Omental fat pad (tissue), 4 donors: ENCODE data around the gene ZSWIM4. TPM values are rescaled to one million over a fixed set of nuclear protein-coding genes. Genes with fewer than 3 reads are reported as not detected.

Experiments used
- ATAC-seq: fragments of 150-250 bp; one replicate; pipeline ENCODE4 v1.9.1; 2016; ENCODE audit warnings: mild to moderate bottlenecking, moderate library complexity; ENCODE audit not compliant: low FRiP score
- DNase-seq: peaks from one replicate; pipeline ENCODE4 v3.0.0-alpha.2; 2019; ENCODE audit warnings: low spot score
- total RNA-seq, 4 donors: library from RNA; depleted of rRNA; stranded (reverse); fragments of >200 nt; gene quantifications; one replicate each; pipeline ENCODE4 v1.1.0, GENCODE V29; 2016
- TF ChIP-seq, protein P1 (sequence below), 3 donors: fragments of 450-650 bp; IDR thresholded peaks; one replicate each; pipeline ENCODE4 v1.5.1; 2016 to 2017; ENCODE audit warnings: antibody characterized with exemption in 3 of 3, mild to moderate bottlenecking in 3 of 3, moderate library complexity in 2 of 3

ZSWIM4 gene
- total RNA-seq, 4 donors from 2014 or later = 3.8 to 5.2 (median 4.6) TPM

GRCh38 chr19:13838435-13839129 lies 43.3 kb downstream of the ZSWIM4 start:
- no peak for DNase-seq
- no peak for ATAC-seq
- TF ChIP-seq, protein P1, sequence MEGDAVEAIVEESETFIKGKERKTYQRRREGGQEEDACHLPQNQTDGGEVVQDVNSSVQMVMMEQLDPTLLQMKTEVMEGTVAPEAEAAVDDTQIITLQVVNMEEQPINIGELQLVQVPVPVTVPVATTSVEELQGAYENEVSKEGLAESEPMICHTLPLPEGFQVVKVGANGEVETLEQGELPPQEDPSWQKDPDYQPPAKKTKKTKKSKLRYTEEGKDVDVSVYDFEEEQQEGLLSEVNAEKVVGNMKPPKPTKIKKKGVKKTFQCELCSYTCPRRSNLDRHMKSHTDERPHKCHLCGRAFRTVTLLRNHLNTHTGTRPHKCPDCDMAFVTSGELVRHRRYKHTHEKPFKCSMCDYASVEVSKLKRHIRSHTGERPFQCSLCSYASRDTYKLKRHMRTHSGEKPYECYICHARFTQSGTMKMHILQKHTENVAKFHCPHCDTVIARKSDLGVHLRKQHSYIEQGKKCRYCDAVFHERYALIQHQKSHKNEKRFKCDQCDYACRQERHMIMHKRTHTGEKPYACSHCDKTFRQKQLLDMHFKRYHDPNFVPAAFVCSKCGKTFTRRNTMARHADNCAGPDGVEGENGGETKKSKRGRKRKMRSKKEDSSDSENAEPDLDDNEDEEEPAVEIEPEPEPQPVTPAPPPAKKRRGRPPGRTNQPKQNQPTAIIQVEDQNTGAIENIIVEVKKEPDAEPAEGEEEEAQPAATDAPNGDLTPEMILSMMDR (IDR thresholded peaks at IDR 0.05) = no peak

- peak; percentile 25 for ATAC-seq
- no peak for DNase-seq
- TF ChIP-seq, protein P1 (IDR thresholded peaks at IDR 0.05) = no peak
Measured at GRCh38 chr19:13839130-13839937, 44.1 kb downstream of the ZSWIM4 start.

DNA sequence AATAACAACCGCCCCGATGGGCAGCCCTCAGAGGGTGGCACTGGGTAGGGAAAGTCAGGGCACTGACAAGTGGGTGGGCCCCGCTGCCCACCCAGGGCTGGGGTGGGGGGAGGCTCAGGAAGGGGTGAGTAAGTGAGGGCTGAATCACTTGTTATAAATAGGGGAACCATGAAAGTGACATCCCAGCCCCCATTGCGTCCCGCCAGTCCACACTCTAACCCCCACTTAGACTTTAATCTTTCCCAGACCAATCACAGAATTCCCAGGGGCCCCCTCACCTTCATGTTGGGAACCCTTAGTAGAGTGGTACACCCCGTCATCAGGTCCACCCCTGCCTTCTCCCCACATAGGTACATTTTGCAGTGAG lies 44.7 kb downstream of the ZSWIM4 start:
- TF ChIP-seq, protein P1 (IDR thresholded peaks at IDR 0.05) = no peak
- no peak for DNase-seq
- peak; percentile 1 for ATAC-seq

DNA sequence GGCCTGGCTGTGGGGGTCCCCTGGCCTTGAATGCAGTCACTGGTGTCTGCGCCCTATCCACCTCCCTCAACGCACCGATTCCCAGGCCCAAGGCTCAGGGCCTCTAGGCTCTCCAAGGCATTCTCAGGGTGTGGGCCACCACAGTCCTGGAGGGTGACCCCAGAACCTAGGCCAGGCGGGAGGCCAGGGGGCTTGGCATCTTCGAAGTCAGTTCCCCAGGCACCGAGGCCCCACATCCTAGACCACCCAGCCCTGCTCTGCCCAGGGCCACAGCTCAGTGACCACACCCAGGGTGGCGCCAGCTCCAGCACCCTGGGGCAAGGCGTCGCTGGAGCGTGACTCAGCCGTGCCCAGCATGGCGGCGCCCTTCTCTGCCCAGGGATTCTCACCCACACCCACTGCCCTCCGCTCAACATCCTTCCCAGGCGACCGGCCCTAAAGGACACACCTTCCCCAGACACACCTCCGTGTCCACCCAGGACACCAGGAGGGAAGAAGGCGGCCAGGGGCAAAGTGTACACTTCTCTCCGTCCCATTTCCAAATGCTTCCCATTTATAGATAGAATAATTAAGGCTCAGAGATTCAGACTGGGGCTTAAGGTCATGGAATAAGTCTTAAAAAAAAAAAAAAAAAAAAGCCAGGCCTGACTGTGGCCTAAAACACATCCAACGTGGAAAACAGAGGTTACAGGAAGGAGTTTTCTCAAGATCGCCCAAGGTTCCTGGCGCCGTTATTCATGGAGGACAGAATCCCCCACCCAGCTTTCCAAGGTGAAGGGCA lies 45.3 kb downstream of the ZSWIM4 start:
- no peak for DNase-seq
- ATAC-seq = no peak

DNA sequence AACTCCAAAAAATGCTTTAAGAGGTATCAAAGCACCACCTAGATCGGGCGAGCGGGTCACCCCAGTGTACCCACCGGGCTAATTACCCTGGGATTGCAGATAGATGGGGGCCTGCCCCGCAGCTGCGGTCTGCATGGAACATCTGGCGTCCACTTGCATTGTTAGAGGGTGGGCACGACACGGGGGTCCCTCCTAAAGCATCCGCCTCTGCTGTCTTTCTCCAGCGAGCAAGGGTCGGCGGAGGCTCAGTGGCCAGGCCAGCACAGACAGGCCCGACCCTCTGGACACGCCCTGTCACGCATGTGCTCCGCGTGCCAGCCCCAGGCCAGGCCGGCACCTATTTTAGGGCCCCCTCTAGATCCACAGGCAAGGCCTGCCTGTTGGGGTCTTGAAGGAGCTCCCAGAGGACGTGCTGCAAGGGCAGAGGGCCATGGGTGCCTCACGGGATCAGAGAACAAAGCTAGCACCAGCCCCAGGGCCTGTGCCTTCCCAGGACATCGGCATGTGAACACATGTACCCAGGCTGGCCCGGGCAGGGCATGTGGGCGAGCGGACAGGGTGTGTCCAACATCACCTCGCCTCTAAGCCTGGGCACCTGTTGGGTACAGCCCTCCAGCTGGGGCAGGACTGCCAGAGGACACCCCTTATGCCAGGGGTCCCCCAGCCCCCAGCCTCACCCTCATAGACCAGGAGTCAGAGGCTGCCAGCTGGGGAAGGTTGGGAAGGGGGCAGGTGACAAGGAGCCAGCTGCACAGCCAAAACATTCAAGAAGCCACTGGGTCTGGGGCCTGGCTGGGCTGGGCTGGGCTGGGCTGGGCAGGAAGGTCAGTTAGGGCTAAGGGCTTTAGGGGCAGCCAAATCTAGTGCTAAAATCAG lies 46.1 kb downstream of the ZSWIM4 start:
- ATAC-seq (no peak), DNase-seq (no peak)
- TF ChIP-seq, protein P1 (IDR thresholded peaks at IDR 0.05) = no peak

More for the DNA sequence above, 45.3 kb downstream of the ZSWIM4 start:
- TF ChIP-seq, protein P1 (IDR thresholded peaks at IDR 0.05) = no peak

DNA sequence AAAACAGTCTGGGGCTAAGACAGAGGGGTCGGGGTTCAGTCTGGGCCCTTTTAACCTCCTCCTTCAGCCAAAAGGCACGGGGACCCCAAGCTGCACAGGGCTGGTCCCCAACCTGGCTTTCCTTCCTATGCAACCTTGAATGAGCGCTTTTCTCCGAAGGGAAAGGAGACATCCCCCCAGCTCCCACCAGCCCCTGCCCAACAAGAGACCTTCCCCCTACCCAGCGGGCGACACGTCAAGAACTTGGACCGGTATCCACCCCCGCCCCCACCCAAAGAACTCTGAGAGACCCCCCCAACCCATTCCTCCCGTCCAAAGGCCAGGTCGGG lies 46.7 kb downstream of the ZSWIM4 start:
- DNase-seq (no peak), ATAC-seq (no peak)
- TF ChIP-seq, protein P1 (IDR thresholded peaks at IDR 0.05) = no peak
